ENCODE measurements around the gene MYCBP2.
"Not testable (repeated sequence)": the region's sequence is repeated elsewhere in the genome, so short reads cannot be mapped to it uniquely, and the experiment has no call there.

Gene MYCBP2

GRCh38 chr13:77326905-77327604, at the start of gene MYCBP2:
Gene MYCBP2, minus strand, starts transcription at chr13:77327094. Its CDS starts 319 bp downstream, at chr13:77326775.
- DNase-seq: peak; percentile 97

DNA sequence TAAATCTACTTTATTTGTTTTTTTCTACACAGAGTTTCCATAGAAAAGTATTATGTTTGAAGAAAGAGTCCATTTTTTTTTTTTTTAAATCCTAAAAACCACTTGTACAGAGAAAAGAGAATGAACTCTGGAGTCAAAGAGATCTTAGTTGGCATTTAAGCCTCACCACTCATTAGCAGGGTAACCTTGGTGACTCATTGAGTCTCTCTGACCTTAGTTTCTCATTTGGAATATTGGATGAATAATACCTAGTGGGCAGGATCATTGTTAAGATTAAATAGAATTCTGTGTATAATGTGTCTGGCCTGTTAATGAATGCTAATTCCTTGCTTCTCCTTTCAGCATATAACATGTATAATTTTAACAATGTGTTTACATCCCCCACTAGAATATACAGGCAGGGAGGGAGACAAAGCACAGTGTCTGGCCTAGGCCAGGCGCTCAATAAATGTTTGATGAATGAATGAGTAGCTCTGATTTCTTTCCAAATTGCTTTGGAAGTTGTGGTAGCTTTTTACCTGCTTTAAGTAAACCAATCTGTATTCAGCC, 48.7 kb upstream of the MYCBP2 start:
- no peak for DNase-seq

GRCh38 chr13:77374786-77375185, 47.9 kb upstream of the MYCBP2 start:
- no peak for DNase-seq

DNA sequence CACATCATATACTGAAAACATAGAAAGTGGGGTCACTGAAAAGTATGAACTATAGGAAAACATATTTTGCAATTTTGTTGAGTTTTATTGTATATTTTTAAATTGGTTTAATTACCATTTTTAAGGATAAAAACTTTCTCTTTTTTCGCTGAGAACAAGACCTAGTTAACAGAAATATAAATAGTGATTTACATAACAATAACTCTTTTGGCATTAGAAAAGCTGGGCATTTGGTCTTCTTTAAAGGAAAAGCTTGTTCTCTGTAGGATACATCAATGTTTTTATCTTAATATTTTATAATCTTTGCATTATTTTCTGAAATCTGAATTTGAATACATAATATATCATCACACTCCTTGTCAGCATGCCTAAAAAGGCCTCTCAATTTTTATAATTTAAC, 47.4 kb upstream of the MYCBP2 start:
- no peak for DNase-seq

GRCh38 chr13:77373502-77373901, 46.6 kb upstream of the MYCBP2 start:
- DNase-seq: no peak

DNA sequence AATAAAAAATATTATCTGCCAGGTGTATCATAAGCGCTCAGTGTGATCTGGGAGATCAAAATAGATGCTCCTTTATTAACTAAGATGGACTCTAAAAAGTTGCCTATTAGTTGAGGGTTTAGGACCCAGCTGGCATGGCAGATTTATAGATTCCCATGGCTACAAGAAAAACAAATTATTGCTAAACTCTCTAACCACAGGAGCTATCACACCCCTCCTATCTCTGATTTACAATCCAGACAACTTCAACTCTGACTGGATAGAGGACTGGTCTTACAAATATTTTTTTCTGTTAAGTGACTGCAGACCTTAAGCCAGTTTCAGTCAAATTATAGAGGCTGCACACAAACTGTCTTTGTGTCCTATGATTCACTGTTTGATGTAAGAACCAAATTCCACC, 45.4 kb upstream of the MYCBP2 start:
- no peak for DNase-seq

DNA sequence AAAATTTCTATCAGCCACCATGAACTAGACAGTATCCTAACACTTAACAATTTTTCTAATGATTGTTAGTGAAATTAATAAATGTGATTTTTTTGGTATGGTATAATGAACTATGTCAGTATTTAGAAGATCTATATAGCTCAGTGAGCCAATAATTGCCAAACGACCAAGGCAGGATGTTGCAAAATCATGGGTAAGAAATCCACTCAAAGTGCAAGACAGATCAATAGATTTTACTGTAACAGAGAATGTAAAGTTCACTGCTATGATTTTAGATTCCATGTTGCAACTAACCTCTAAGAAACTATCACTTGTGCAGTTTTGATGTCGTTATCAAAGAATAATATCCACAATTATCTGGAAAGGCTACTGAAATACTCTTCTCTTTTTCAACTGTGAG, 44.0 kb upstream of the MYCBP2 start:
- no peak for DNase-seq

DNA sequence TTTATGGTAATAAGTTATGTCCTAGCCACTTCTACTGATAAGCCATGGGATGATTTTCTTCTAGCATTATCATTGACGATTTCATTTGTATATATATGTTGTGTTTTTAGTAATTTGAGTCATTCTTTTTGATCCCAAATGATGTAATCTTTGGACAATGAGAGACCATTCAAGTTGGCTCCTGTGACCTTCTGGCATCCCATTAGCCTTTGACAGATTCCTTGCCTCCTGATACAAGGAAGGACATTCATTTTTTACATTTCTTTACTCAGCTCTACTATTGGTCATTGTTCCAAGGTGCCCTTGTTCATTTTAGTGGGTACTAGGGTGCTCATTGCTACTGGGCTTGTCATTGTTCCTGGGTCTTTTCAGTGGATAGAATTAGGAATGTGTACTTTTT, 35.3 kb upstream of the MYCBP2 start:
- no peak for DNase-seq

- no peak for DNase-seq
Measured at GRCh38 chr13:77360032-77360685, 33.3 kb upstream of the MYCBP2 start.

GRCh38 chr13:77359171-77359570, 32.3 kb upstream of the MYCBP2 start:
- no peak for DNase-seq

DNA sequence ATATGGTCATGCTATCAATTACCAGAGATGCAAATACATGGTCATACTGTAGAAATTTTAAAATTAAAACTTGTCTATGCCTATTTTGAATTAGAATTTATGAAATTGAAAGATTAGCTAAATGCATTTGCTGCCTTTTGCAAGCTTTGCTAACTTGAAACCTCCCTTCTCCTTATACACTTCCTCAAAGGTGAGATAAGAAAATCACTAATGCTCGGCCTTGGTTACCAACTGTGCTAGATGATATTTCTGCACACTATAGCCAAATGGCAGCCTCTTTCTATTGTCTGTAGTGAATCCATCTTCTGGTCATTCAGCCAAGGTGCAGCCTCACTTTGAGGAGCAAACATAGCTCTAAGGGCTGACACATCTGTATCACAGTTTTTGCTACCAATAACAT, 31.1 kb upstream of the MYCBP2 start:
- no peak for DNase-seq

DNA sequence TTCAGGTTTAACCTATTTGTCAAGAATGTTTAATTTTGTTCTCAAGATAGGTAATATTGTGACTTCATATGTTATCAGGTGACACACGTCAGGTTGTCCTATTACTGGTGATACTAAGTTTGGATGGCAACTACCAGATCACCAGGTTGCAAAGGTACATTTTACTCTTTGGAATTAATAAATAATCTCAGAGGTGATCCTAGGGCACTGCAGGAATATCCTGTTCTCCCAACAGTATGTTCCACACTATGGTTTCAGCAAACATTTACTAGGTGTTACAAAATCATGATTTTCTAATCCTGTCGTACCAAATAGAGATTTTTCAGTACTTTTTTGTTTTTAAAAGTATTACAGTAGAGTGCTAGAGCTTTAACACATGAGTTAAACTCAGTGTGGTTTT, 29.3 kb upstream of the MYCBP2 start:
- no peak for DNase-seq

DNA sequence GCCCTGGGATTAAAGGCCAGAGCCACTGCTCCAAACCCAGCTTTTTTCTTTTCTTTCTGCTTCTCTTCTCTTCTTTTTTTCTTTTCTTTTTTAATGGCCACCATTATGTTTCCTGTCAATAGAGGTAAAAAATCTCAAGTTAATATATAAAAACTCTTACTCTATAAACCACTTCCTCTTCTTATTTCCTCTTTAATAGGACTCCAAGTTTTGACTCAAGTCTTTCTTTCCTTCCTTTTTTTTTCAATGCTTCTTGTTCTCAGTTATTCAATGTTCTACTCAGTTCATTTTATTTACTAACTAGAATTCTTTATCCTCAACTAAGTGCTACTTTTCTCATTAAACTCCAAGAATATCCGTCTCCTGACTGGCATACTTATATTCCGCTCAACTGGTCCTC, 27.1 kb upstream of the MYCBP2 start:
- no peak for DNase-seq

DNA sequence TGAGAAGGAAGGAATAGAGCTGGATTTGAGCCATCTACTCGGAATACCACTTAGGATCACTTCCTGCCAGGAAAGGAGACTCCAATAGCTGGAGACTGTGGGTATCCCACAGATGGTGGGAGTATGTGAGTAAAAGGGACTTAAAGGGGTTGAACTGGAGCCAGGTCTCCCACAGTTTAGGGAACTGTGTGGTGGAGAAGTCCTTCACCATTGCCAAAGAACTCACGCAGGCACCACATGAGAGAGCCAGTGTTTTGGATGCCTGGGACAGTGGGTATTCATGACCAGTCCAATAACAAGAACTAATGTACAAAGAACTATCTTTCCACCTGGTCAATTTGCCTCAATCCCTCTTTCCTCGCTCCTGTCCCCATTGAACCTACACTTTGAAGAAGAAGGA, 24.4 kb upstream of the MYCBP2 start:
- DNase-seq: no peak

DNA sequence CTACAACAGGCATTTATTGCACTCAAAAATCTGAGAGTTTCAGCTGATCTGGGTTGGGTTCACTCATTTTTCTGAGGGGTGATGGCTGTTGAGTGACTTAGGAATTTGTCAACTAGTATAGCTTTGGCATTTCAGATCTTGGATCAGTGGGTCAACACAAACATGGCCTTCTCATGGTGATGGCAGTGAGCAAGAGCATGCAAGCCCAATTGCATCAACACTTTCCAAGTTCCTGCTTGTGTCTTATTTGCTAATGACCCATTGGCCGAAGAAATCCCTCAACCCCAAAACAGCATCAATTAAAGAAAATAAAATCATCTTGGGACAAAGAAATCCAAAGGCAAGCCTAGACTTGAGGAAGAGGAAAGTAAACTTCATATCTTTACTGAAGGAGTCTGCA, 23.9 kb upstream of the MYCBP2 start:
- no peak for DNase-seq

GRCh38 chr13:77349365-77349764, 22.5 kb upstream of the MYCBP2 start:
- no peak for DNase-seq

GRCh38 chr13:77347351-77347750, 20.5 kb upstream of the MYCBP2 start:
- DNase-seq: not testable (repeated sequence)

- DNase-seq: no peak
Measured at GRCh38 chr13:77345150-77345780, 18.4 kb upstream of the MYCBP2 start.

DNA sequence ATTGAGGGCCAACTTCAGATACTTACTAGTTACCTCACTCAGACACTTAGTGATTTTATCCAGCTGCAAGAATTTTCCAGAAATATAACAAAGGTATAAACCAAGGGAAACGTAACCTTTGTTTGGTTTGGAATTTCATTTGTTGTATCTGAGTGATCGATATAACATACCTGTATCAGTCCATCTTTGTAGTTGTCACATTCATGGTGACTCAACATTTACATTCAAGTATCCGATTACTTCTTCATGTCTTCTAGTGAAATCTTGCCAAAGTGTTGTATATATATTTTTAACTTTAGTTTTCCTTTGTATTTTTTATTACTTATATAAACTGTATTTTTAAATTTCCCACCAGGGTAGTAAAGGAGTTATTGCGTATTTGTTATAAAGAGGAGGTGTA, 16.9 kb upstream of the MYCBP2 start:
- DNase-seq: no peak

DNA sequence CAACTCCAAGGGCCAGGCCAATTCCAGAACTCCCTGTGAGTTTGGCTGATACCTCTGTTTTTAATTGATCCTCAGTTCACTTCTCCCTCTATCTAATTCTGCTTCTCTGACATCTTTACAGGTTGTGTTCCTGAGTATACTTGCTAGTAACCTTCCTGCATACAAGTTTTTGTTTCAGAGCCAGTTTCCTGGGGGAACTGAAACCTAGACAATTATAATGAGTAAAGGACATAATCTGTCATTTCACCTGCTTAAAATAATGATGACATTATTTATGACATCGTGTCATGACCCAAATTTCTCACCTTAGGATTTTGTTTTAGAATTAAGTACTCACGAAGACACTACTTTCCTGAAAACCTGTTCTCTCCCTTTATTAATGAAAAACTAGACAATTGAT, 12.5 kb upstream of the MYCBP2 start:
- no peak for DNase-seq

- no peak for DNase-seq
Measured at GRCh38 chr13:77338961-77339401, 12.1 kb upstream of the MYCBP2 start.

DNA sequence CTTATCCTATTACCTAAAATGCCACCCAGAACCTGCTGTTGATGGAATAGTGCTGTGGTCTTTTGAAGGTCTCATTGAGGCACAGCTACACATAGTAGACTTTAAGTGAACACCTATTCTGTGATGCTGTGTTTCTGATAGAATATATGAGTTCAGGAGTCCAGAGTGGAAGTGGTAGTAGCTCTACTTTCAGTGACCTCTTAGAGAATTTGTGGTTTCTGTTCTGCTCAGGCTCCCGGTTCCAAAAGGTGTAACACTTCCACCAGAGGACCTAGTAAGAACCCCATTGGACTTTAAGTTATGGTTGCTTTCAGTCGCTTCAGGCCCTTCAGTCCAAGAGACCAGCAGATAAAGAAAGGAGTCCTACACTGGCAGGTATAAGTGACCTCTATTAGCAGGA, 11.4 kb upstream of the MYCBP2 start:
- no peak for DNase-seq

GRCh38 chr13:77337159-77337558, 10.3 kb upstream of the MYCBP2 start:
- DNase-seq: no peak

GRCh38 chr13:77335543-77335942, 8.6 kb upstream of the MYCBP2 start:
- no peak for DNase-seq
